SK-N-SH treated with all-trans-retinoic acid at 6 μM for 48 hours (cell line): ENCODE results near the gene PSMD14.

Source experiments
- ARNTL ChIP-seq: fragments of 450-650 bp; formaldehyde crosslinking; IDR thresholded peaks from 2 replicates; pipeline ENCODE4 v1.5.0; 2020; ENCODE audit warnings: low read depth, mild to moderate bottlenecking, moderate library complexity, borderline replicate concordance
- RARB ChIP-seq: fragments of 250-450 bp; sonication (Bioruptor Pico); IDR thresholded peaks from 2 replicates; pipeline ENCODE4 v1.8.0; 2021; ENCODE audit warnings: mild to moderate bottlenecking, moderate library complexity
- SNAI2 ChIP-seq: fragments of 250-450 bp; sonication (Bioruptor Pico); IDR thresholded peaks from 2 replicates; pipeline ENCODE4 v1.5.0; 2020; ENCODE audit warnings: mild to moderate bottlenecking, moderate library complexity
- ZNF8 ChIP-seq: fragments of 450-650 bp; formaldehyde crosslinking; IDR thresholded peaks from 2 replicates; pipeline ENCODE4 v1.5.0; 2020; ENCODE audit warnings: mild to moderate bottlenecking, moderate library complexity
- TF ChIP-seq, protein P1 (sequence below): fragments of 250-450 bp; sonication (Bioruptor Pico); IDR thresholded peaks from 2 replicates; pipeline ENCODE4 v1.8.0; 2020; ENCODE audit warnings: mild to moderate bottlenecking, moderate library complexity, borderline replicate concordance
- TF ChIP-seq, protein P2 (sequence below): fragments of 250-450 bp; sonication (Bioruptor Pico); IDR thresholded peaks from 2 replicates; pipeline ENCODE4 v1.5.1; 2020; ENCODE audit warnings: low read depth, mild to moderate bottlenecking, moderate library complexity

DNA sequence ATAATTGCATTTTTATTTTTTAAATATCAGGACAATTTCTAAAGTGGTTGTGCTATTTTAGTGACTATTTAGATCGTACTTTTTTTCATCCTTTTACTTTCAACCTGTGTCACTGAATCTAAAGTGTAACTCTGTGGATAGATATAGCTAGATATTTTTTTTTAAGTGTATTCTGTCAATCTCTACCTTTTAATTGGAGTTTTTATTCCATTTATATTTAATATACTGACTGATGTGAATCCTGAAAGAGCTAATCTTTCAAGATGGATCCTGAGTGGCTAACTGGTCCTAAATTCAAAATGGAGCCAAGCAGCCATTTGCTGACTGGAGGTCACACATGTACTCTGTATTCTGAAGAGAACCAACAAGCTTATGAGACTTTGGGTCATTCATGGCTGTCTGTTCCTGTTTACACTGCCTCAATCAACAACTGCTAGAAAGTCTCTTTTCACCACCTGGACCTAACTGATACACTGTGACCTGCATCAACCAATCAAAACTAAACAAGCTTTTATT lies 4.6 kb upstream of the PSMD14 start:
- TF ChIP-seq ZNF8 (CRISPR knock-in tag) (no peak), SNAI2 (CRISPR knock-in tag) (no peak), RARB (no peak), ARNTL (CRISPR knock-in tag) (no peak)
- TF ChIP-seq, protein P1, sequence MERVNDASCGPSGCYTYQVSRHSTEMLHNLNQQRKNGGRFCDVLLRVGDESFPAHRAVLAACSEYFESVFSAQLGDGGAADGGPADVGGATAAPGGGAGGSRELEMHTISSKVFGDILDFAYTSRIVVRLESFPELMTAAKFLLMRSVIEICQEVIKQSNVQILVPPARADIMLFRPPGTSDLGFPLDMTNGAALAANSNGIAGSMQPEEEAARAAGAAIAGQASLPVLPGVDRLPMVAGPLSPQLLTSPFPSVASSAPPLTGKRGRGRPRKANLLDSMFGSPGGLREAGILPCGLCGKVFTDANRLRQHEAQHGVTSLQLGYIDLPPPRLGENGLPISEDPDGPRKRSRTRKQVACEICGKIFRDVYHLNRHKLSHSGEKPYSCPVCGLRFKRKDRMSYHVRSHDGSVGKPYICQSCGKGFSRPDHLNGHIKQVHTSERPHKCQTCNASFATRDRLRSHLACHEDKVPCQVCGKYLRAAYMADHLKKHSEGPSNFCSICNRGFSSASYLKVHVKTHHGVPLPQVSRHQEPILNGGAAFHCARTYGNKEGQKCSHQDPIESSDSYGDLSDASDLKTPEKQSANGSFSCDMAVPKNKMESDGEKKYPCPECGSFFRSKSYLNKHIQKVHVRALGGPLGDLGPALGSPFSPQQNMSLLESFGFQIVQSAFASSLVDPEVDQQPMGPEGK (CRISPR knock-in tag), result no peak
- TF ChIP-seq, protein P2, sequence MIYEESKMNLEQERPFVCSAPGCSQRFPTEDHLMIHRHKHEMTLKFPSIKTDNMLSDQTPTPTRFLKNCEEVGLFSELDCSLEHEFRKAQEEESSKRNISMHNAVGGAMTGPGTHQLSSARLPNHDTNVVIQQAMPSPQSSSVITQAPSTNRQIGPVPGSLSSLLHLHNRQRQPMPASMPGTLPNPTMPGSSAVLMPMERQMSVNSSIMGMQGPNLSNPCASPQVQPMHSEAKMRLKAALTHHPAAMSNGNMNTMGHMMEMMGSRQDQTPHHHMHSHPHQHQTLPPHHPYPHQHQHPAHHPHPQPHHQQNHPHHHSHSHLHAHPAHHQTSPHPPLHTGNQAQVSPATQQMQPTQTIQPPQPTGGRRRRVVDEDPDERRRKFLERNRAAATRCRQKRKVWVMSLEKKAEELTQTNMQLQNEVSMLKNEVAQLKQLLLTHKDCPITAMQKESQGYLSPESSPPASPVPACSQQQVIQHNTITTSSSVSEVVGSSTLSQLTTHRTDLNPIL, result no peak
